NT2/D1 (cell line): ENCODE data around the gene ANKRD40CL.

Source experiments
- DNase-seq: peaks from one replicate; pipeline ENCODE4 v3.0.0-alpha.2; 2011; ENCODE audit warnings: low read depth, low spot score
- H3K27me3 ChIP-seq: 2 replicates; pipeline ENCODE4 v1.6.0; 2011; ENCODE audit warnings: mild to moderate bottlenecking; ENCODE audit not compliant: insufficient read length, insufficient read depth
- H3K36me3 ChIP-seq: 2 replicates; pipeline ENCODE4 v1.6.1; 2011; ENCODE audit warnings: mild to moderate bottlenecking, low read length, mixed read lengths; ENCODE audit not compliant: insufficient read depth, insufficient read length
- H3K4me1 ChIP-seq: 2 replicates; pipeline ENCODE4 v1.5.1; 2011; ENCODE audit not compliant: insufficient read depth, insufficient read length
- H3K4me3 ChIP-seq: 2 replicates; pipeline ENCODE4 v1.5.1; 2011; ENCODE audit warnings: low read depth; ENCODE audit not compliant: insufficient read length
- H3K9ac ChIP-seq: 2 replicates; pipeline ENCODE4 v1.6.0; 2011; ENCODE audit warnings: low read depth; ENCODE audit not compliant: insufficient read length
- H3K9me3 ChIP-seq: 2 replicates; pipeline ENCODE4 v1.5.1; 2011; ENCODE audit warnings: mild to moderate bottlenecking, low read length; ENCODE audit not compliant: insufficient read depth
- SUZ12 ChIP-seq: IDR thresholded peaks from 2 replicates; pipeline ENCODE4 v1.6.1; 2011; ENCODE audit not compliant: insufficient read length, insufficient read depth; ENCODE audit errors: extremely low read depth
- YY1 ChIP-seq: IDR thresholded peaks from 2 replicates; pipeline ENCODE4 v1.6.1; 2011; ENCODE audit not compliant: insufficient read length, insufficient read depth
- ZNF274 ChIP-seq: IDR thresholded peaks from 2 replicates; pipeline ENCODE4 v1.6.1; 2011; ENCODE audit warnings: mild to moderate bottlenecking, low read depth, low read length

Gene ANKRD40CL

DNA sequence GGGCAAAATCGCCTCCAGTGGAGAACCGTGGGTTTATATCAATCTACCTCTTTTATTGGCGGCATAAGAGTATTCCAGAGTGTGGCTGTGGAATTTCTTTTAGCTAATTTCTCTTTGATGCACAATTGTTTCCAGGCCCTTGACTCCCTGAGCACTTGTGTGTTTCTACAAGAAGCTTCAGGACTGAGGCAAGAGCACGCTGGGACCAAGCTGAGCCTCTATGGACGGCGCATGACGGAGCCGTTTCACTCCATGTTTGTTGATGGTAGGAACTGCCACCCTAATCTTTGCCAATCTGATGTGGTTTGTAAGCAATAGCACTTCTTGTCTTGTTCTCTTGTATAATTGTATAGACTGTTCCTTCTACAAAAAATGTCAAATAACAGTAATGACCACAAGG lies 11.2 kb upstream of the ANKRD40CL start:
- no peak overlapping the region for H3K9ac ChIP-seq
- H3K9me3 ChIP-seq = no peaks in the 10 kb centered on the region
- no peaks in the 10 kb centered on the region for H3K36me3 ChIP-seq
- no peaks in the 10 kb centered on the region for H3K27me3 ChIP-seq
- TF ChIP-seq SUZ12 = no peak
- TF ChIP-seq ZNF274 = no peak
- TF ChIP-seq YY1 = no peak
- no peak overlapping the region for H3K4me3 ChIP-seq
- H3K4me1 ChIP-seq = no peaks in the 10 kb centered on the region
- no peak for DNase-seq

GRCh38 chr17:50775926-50776325 lies 8.6 kb upstream of the ANKRD40CL start:
- no peak overlapping the region for H3K4me3 ChIP-seq
- H3K9me3 ChIP-seq = no peaks in the 10 kb centered on the region
- no peaks in the 10 kb centered on the region for H3K36me3 ChIP-seq
- no peak overlapping the region for H3K9ac ChIP-seq
- peaks cover 2% of the 10 kb centered on the region for H3K4me1 ChIP-seq
- H3K27me3 ChIP-seq = no peaks in the 10 kb centered on the region
- no peak for DNase-seq
- no peak for TF ChIP-seq SUZ12
- TF ChIP-seq YY1 = no peak
- TF ChIP-seq ZNF274 = no peak

DNA sequence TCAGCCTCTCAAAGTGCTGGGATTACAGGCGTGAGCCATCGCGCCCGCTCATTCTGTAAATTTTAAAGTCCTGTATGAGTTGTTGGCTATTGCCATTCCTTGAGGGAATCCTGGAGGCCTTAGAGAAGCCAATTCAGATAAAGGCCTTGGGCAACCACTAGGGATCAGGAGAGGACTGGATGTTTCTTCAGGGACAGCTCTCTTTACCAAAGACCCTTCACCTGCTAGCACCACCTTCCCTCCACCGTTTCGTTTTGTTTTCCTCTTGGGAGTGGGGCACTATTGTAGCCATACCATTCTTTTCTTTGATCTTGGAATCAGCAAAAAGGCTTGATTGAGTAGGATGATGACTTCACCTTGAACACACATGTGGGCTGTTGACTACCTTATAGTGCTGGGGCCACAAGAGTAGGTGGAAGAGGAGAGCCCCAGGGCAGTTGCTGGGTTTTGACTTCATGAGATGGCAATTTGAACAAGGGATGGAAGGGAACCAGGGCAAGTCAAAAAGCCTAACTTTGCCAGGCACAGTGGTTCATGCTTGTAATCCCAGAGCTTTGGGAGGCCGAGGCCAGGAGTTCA lies 7.0 kb upstream of the ANKRD40CL start:
- TF ChIP-seq SUZ12 (no peak), YY1 (no peak), ZNF274 (no peak)
- no peaks in the 10 kb centered on the region for H3K27me3 ChIP-seq
- no peaks in the 10 kb centered on the region for H3K9me3 ChIP-seq
- H3K9ac ChIP-seq = no peak overlapping the region
- no peaks in the 10 kb centered on the region for H3K36me3 ChIP-seq
- no peak overlapping the region for H3K4me3 ChIP-seq
- H3K4me1 ChIP-seq = peaks cover 2% of the 10 kb centered on the region
- no peak for DNase-seq

GRCh38 chr17:50771991-50772785 lies 4.9 kb upstream of the ANKRD40CL start:
- Histone ChIP-seq H3K9me3 (no peaks in the 10 kb centered on the region), H3K9ac (no peak overlapping the region), H3K36me3 (no peaks in the 10 kb centered on the region), H3K4me3 (no peak overlapping the region), H3K4me1 (peaks cover 5% of the 10 kb centered on the region), H3K27me3 (no peaks in the 10 kb centered on the region)
- no peak for TF ChIP-seq SUZ12
- no peak for TF ChIP-seq YY1
- no peak for TF ChIP-seq ZNF274
- no peak for DNase-seq

GRCh38 chr17:50770346-50770745 lies 3.0 kb upstream of the ANKRD40CL start:
- H3K9ac ChIP-seq = no peak overlapping the region
- no peak overlapping the region for H3K4me3 ChIP-seq
- H3K27me3 ChIP-seq = no peaks in the 10 kb centered on the region
- no peaks in the 10 kb centered on the region for H3K9me3 ChIP-seq
- peaks cover 5% of the 10 kb centered on the region for H3K4me1 ChIP-seq
- TF ChIP-seq SUZ12 = no peak
- TF ChIP-seq ZNF274 = no peak
- no peak for TF ChIP-seq YY1
- H3K36me3 ChIP-seq = no peaks in the 10 kb centered on the region
- no peak for DNase-seq

- Histone ChIP-seq H3K9me3 (no peaks in the 10 kb centered on the region), H3K4me1 (peaks cover 5% of the 10 kb centered on the region), H3K27me3 (no peaks in the 10 kb centered on the region), H3K4me3 (no peak overlapping the region), H3K36me3 (no peaks in the 10 kb centered on the region), H3K9ac (no peak overlapping the region)
- TF ChIP-seq SUZ12 (no peak), YY1 (no peak), ZNF274 (no peak)
- no peak for DNase-seq
These were observed 2.6 kb upstream of the ANKRD40CL start for GRCh38 chr17:50769884-50770283.

- Histone ChIP-seq H3K4me3 (no peak overlapping the region), H3K9me3 (no peaks in the 10 kb centered on the region), H3K36me3 (no peaks in the 10 kb centered on the region), H3K4me1 (peaks cover 5% of the 10 kb centered on the region), H3K9ac (no peak overlapping the region), H3K27me3 (no peaks in the 10 kb centered on the region)
- TF ChIP-seq SUZ12 (no peak), YY1 (no peak), ZNF274 (no peak)
- no peak for DNase-seq
These were observed 1.0 kb upstream of the ANKRD40CL start for GRCh38 chr17:50768346-50768761.

GRCh38 chr17:50767030-50767429 lies 288 bp downstream of the ANKRD40CL start:
- Histone ChIP-seq H3K4me1 (peaks cover 3% of the 10 kb centered on the region), H3K27me3 (no peaks in the 10 kb centered on the region), H3K36me3 (no peaks in the 10 kb centered on the region), H3K9me3 (no peaks in the 10 kb centered on the region), H3K9ac (no peak overlapping the region), H3K4me3 (no peak overlapping the region)
- no peak for DNase-seq
- no peak for TF ChIP-seq YY1
- no peak for TF ChIP-seq ZNF274
- TF ChIP-seq SUZ12 = no peak
